HepG2 (cell line): ENCODE data around the gene DLG2. TPM values are rescaled to one million over a fixed set of nuclear protein-coding genes. Genes with fewer than 3 reads are reported as not detected.

ENCODE experiments used
- ATAC-seq: fragments of 200-7000 bp; cut with Tn5 transposase; 3 replicates; pipeline ENCODE4 v1.9.1; 2020; ENCODE audit warnings: mild to moderate bottlenecking, moderate library complexity
- BruUV-seq: library from RNA; stranded (reverse); fragments of 400-500 nt; replicated peaks from 2 replicates; lab custom pipeline; 2021; lab: Mats Ljungman, UMichigan
- CTCF ChIA-PET: fragments of 300-600 bp; formaldehyde crosslinking; extraction: SDS; loops from one replicate; lab custom pipeline; 2021; ENCODE audit warnings: low total read pairs, inconsistent platforms, low intra/inter-chr PET ratio; lab: Yijun Ruan, JAX
- POLR2A ChIA-PET: fragments of 350-600 bp; sonication (Branson Sonifier 250); formaldehyde crosslinking; loops from one replicate; lab custom pipeline; 2020; ENCODE audit warnings: antibody characterized with exemption, inconsistent platforms; lab: Yijun Ruan, JAX
- DNase-seq: peaks from one replicate; pipeline ENCODE4 v3.0.0-alpha.2; 2015; ENCODE audit warnings: low spot score
- FAIRE-seq: peaks from 3 replicates; lab custom pipeline; 2011; peaks lifted over from hg19 to GRCh38; lab: Jason Lieb, UNC
- H2AFZ ChIP-seq: one replicate; pipeline ENCODE4 v1.6.1; 2011; ENCODE audit warnings: low read length, inconsistent platforms
- H3K27ac ChIP-seq: fragments of 300-600 bp; 3 replicates; pipeline ENCODE4 v1.8.0; 2011; ENCODE audit warnings: mixed run types, mild to moderate bottlenecking, mixed read lengths, low read length, inconsistent platforms; ENCODE audit not compliant: insufficient read depth; ENCODE audit errors: extremely low read length
- H3K27me3 ChIP-seq, 2 experiments: fragments of 200-600 bp in 1 of 2; 2 replicates in 1 of 2; 3 replicates in 1 of 2; pipeline versions ENCODE4 v1.6.0 to v1.8.0; 2011; ENCODE audit warnings: low read length in 2 of 2, mild to moderate bottlenecking in 2 of 2, moderate library complexity in 2 of 2, inconsistent platforms in 1 of 2; ENCODE audit not compliant: insufficient read depth in 2 of 2, control insufficient read depth in 1 of 2
- H3K36me3 ChIP-seq, 2 experiments: fragments of 200-600 bp in 1 of 2; replicated peaks in 1 of 2; 2 replicates in 1 of 2; 3 replicates in 1 of 2; pipeline versions ENCODE4 v1.5.1 to v1.8.0; 2011; ENCODE audit warnings: low read length in 2 of 2, inconsistent platforms in 1 of 2; ENCODE audit not compliant: insufficient read depth in 2 of 2, control insufficient read depth in 1 of 2
- H3K4me1 ChIP-seq: 2 replicates; pipeline ENCODE4 v1.5.1; 2012; ENCODE audit warnings: low read length, inconsistent platforms; ENCODE audit not compliant: insufficient read depth
- H3K4me2 ChIP-seq: 2 replicates; pipeline ENCODE4 v1.6.0; 2011; ENCODE audit warnings: low read depth, low read length, inconsistent platforms
- H3K4me3 ChIP-seq, 3 experiments: fragments of 200-600 bp in 1 of 3; sonication (generic), shearing (Covaris generic) in 1 of 3; replicated peaks in 1 of 3; 2 replicates each; pipeline ENCODE4 v1.5.1; 2011 to 2016; ENCODE audit warnings: low read length in 3 of 3, inconsistent platforms in 2 of 3, low read depth in 2 of 3, mild to moderate bottlenecking in 2 of 3, control low read depth in 1 of 3, mixed read lengths in 1 of 3; ENCODE audit not compliant: insufficient read depth in 1 of 3
- H3K79me2 ChIP-seq: one replicate; pipeline ENCODE4 v1.6.1; 2011; ENCODE audit warnings: low read length, inconsistent platforms; ENCODE audit not compliant: insufficient read depth
- H3K9ac ChIP-seq: 2 replicates; pipeline ENCODE4 v1.6.0; 2011; ENCODE audit warnings: mild to moderate bottlenecking, low read depth, low read length, inconsistent platforms; ENCODE audit not compliant: insufficient read depth
- H3K9me3 ChIP-seq: 2 replicates; pipeline ENCODE4 v1.5.1; 2012; ENCODE audit warnings: mild to moderate bottlenecking, low read length
- H4K20me1 ChIP-seq: 2 replicates; pipeline ENCODE4 v1.6.0; 2011; ENCODE audit warnings: inconsistent platforms, mild to moderate bottlenecking, low read length, moderate library complexity; ENCODE audit not compliant: insufficient read depth
- ARNTL ChIP-seq: sonication (generic); formaldehyde crosslinking; IDR thresholded peaks from 2 replicates; pipeline ENCODE4 v1.4.0; 2020; ENCODE audit warnings: mild to moderate bottlenecking, missing genetic modification reagents
- CREM ChIP-seq, 2 experiments: sonication (generic) in 1 of 2; formaldehyde crosslinking in 1 of 2; IDR thresholded peaks; 2 replicates each; pipeline versions ENCODE4 v1.4.0 to v1.6.1; 2016 to 2020; ENCODE audit warnings: antibody characterized with exemption in 1 of 2, mild to moderate bottlenecking in 1 of 2, missing genetic modification reagents in 1 of 2
- KDM2A ChIP-seq: sonication (generic); formaldehyde crosslinking; IDR thresholded peaks from 2 replicates; pipeline ENCODE4 v1.4.0; 2020; ENCODE audit warnings: low read depth, missing genetic modification reagents, borderline replicate concordance
- PAX8 ChIP-seq: sonication (generic); formaldehyde crosslinking; IDR thresholded peaks from 2 replicates; pipeline ENCODE4 v1.8.0; 2022; ENCODE audit warnings: mild to moderate bottlenecking, missing genetic modification reagents, borderline replicate concordance
- ZBTB3 ChIP-seq: sonication (generic); formaldehyde crosslinking; IDR thresholded peaks from 2 replicates; pipeline ENCODE4 v1.4.0; 2020; ENCODE audit warnings: low read depth, mild to moderate bottlenecking, moderate library complexity, missing genetic modification reagents, borderline replicate concordance
- ZBTB38 ChIP-seq: sonication (generic); formaldehyde crosslinking; IDR thresholded peaks from 2 replicates; pipeline ENCODE4 v1.5.1; 2020; ENCODE audit warnings: mild to moderate bottlenecking, missing genetic modification reagents
- ZNF30 ChIP-seq: sonication (generic); formaldehyde crosslinking; IDR thresholded peaks from 2 replicates; pipeline ENCODE4 v1.5.0; 2020; ENCODE audit warnings: mild to moderate bottlenecking, missing genetic modification reagents
- ZNF83 ChIP-seq: sonication (generic); formaldehyde crosslinking; IDR thresholded peaks from 2 replicates; pipeline ENCODE4 v1.4.0; 2020; ENCODE audit warnings: missing genetic modification reagents, mild to moderate bottlenecking, borderline replicate concordance
- WGBS: methylation state at CpG from one replicate; pipeline ENCODE4 v1.1.6; 2017; ENCODE audit warnings: low lambda C conversion rate; 5-methylcytosine and 5-hydroxymethylcytosine counted together
- in situ Hi-C: cut with HindIII; loops from 2 replicates; pipeline ENCODE4 v1.10.0; 2017; ENCODE audit warnings: low pct_unique_long_range_greater_than_20kb; ENCODE audit not compliant: extremely low pct_ligation_motif_present
- intact Hi-C: fragments of 100-400 bp; cut with micrococcal nuclease; formaldehyde crosslinking; loops from one replicate; pipeline ENCODE4 v1.10.0; 2022; ENCODE audit not compliant: unreplicated experiment
- polyA plus RNA-seq, 8 experiments: library from polyadenylated mRNA; depleted of rRNA in 3 of 8; stranded (reverse) in 7 of 8; unstranded in 1 of 8; fragments of >200 nt; fragmentation: Illumina TruSeq in 4 of 8; extraction: Trizol in 4 of 8; gene quantifications; 2 replicates each; pipeline versions ENCODE4 v1.2.1 to v1.2.3, GENCODE V29; 2011 to 2016; ENCODE audit warnings: low read depth in 4 of 8, missing spikeins in 1 of 8, mixed read lengths in 1 of 8; ENCODE audit not compliant: insufficient read depth in 1 of 8
- total RNA-seq, 5 experiments: library from RNA; depleted of rRNA; stranded (reverse); fragments of >200 nt; fragmentation: Illumina TruSeq; extraction: Trizol; gene quantifications; 2 replicates each; pipeline ENCODE4 v1.2.3, GENCODE V29; 2016; ENCODE audit warnings: low read depth in 1 of 5
- TF ChIP-seq, protein P1 (sequence below): sonication (generic); formaldehyde crosslinking; IDR thresholded peaks from 2 replicates; pipeline ENCODE4 v1.5.1; 2020; ENCODE audit warnings: missing genetic modification reagents, mild to moderate bottlenecking, borderline replicate concordance
- TF ChIP-seq, protein P2 (sequence below): sonication (generic); formaldehyde crosslinking; IDR thresholded peaks from 2 replicates; pipeline ENCODE4 v1.5.1; 2020; ENCODE audit warnings: mild to moderate bottlenecking, missing genetic modification reagents, borderline replicate concordance
- TF ChIP-seq, protein P3 (sequence below): sonication (generic); formaldehyde crosslinking; conservative IDR thresholded peaks from 2 replicates; pipeline ENCODE4 v1.8.0; 2022; ENCODE audit warnings: low read depth, missing genetic modification reagents

The DLG2 gene
- total and polyA plus RNA-seq, 2 of the 13 experiments (the other 11 are each of a cell fraction or from before 2014, with no cell fraction given) = 0.46 to 1.0 TPM

DNA sequence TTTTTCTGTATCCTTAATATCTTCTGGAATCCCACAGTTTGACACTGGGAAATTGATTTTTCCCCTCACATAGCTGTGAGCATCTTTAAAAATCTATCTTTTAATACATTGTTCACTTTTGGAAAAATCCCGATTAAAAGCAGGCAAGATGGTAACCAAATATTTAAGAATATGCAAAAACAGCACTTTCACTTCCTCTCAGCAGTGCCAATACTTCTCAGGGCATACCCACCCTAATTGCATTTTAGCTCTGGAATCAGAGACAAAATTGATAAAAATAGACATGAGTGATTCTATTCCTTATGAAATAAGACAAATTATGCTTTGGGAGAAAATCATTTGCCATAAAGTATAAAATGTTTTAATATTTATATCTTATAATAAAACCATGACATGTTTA, 2172.5 kb downstream of the DLG2 start:
- CTCF ChIA-PET = no interaction called here

More for the DNA sequence above, 2172.5 kb downstream of the DLG2 start:
- no peaks in the 10 kb centered on the region for H4K20me1 ChIP-seq
- intact Hi-C loops (no loop called here), in situ Hi-C loops (no loop called here)
- no peaks in the 10 kb centered on the region for H3K4me1 ChIP-seq
- H3K4me2 ChIP-seq = no peak overlapping the region
- BruUV-seq = no TSS peak
- 0% methylated on average over 1 of the region's 1 CpG for WGBS
- H3K27ac ChIP-seq = no peak overlapping the region
- no peak overlapping the region for H3K9ac ChIP-seq
- DNase-seq (no peak), ATAC-seq (no peak), FAIRE-seq (no peak)
- H3K36me3 ChIP-seq = no peaks in the 10 kb centered on the region
- H3K79me2 ChIP-seq = no peaks in the 10 kb centered on the region
- no peak overlapping the region for H3K4me3 ChIP-seq
- no peak overlapping the region for H2AFZ ChIP-seq
- H3K27me3 ChIP-seq = no peaks in the 10 kb centered on the region
- no peaks in the 10 kb centered on the region for H3K9me3 ChIP-seq
- TF ChIP-seq, protein P1, sequence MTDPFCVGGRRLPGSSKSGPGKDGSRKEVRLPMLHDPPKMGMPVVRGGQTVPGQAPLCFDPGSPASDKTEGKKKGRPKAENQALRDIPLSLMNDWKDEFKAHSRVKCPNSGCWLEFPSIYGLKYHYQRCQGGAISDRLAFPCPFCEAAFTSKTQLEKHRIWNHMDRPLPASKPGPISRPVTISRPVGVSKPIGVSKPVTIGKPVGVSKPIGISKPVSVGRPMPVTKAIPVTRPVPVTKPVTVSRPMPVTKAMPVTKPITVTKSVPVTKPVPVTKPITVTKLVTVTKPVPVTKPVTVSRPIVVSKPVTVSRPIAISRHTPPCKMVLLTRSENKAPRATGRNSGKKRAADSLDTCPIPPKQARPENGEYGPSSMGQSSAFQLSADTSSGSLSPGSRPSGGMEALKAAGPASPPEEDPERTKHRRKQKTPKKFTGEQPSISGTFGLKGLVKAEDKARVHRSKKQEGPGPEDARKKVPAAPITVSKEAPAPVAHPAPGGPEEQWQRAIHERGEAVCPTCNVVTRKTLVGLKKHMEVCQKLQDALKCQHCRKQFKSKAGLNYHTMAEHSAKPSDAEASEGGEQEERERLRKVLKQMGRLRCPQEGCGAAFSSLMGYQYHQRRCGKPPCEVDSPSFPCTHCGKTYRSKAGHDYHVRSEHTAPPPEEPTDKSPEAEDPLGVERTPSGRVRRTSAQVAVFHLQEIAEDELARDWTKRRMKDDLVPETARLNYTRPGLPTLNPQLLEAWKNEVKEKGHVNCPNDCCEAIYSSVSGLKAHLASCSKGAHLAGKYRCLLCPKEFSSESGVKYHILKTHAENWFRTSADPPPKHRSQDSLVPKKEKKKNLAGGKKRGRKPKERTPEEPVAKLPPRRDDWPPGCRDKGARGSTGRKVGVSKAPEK = no peak
- TF ChIP-seq PAX8 (no peak), ZNF83 (no peak), ZBTB3 (no peak), ZBTB38 (CRISPR knock-in tag) (no peak), CREM (IDR thresholded peaks at IDR 0.05) (no peak), CREM (CRISPR knock-in tag; IDR thresholded peaks at IDR 0.05) (no peak), ZNF30 (CRISPR knock-in tag) (no peak), KDM2A (CRISPR knock-in tag) (no peak), ARNTL (CRISPR knock-in tag) (no peak)
- TF ChIP-seq, protein P2, sequence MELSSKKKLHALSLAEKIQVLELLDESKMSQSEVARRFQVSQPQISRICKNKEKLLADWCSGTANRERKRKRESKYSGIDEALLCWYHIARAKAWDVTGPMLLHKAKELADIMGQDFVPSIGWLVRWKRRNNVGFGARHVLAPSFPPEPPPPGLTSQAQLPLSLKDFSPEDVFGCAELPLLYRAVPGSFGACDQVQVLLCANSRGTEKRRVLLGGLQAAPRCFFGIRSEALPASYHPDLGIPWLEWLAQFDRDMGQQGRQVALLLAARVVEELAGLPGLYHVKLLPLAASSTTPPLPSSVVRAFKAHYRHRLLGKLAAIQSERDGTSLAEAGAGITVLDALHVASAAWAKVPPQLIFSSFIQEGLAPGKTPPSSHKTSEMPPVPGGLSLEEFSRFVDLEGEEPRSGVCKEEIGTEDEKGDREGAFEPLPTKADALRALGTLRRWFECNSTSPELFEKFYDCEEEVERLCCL (CRISPR knock-in tag) = no peak
- TF ChIP-seq, protein P3, sequence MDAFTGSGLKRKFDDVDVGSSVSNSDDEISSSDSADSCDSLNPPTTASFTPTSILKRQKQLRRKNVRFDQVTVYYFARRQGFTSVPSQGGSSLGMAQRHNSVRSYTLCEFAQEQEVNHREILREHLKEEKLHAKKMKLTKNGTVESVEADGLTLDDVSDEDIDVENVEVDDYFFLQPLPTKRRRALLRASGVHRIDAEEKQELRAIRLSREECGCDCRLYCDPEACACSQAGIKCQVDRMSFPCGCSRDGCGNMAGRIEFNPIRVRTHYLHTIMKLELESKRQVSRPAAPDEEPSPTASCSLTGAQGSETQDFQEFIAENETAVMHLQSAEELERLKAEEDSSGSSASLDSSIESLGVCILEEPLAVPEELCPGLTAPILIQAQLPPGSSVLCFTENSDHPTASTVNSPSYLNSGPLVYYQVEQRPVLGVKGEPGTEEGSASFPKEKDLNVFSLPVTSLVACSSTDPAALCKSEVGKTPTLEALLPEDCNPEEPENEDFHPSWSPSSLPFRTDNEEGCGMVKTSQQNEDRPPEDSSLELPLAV = no peak
- POLR2A ChIA-PET = no interaction called here
